HCT116 (cell line): Measurements from ENCODE around the gene QSOX1.

Experiments used
- CEBPB ChIP-seq: IDR thresholded peaks from 2 replicates; pipeline ENCODE4 v1.6.1; 2012; ENCODE audit warnings: low read depth
- EGR1 ChIP-seq: IDR thresholded peaks from 2 replicates; pipeline ENCODE4 v1.6.1; 2012; ENCODE audit warnings: low read depth
- ELF1 ChIP-seq: IDR thresholded peaks from 2 replicates; pipeline ENCODE4 v1.6.1; 2012; ENCODE audit warnings: low read depth, borderline replicate concordance
- EZH2 ChIP-seq: fragments of 200-600 bp; sonication (generic); IDR thresholded peaks from 2 replicates; pipeline ENCODE4 v1.6.1; 2017; ENCODE audit warnings: antibody characterized with exemption, mixed run types
- EZH2phosphoT487 ChIP-seq: fragments of 200-600 bp; IDR thresholded peaks from 2 replicates; pipeline ENCODE4 v1.6.1; 2018; ENCODE audit warnings: antibody characterized with exemption, borderline replicate concordance
- FOSL1 ChIP-seq: IDR thresholded peaks from 2 replicates; pipeline ENCODE4 v1.6.1; 2012; ENCODE audit warnings: low read depth
- MAX ChIP-seq: IDR thresholded peaks from 2 replicates; pipeline ENCODE4 v1.6.1; 2012
- POLR2A ChIP-seq: IDR thresholded peaks from 2 replicates; pipeline ENCODE4 v1.7.0; 2011; ENCODE audit warnings: borderline replicate concordance; ENCODE audit not compliant: insufficient read depth, insufficient read length; ENCODE audit errors: extremely low read depth
- POLR2AphosphoS5 ChIP-seq: IDR thresholded peaks from 2 replicates; pipeline ENCODE4 v1.6.1; 2011; ENCODE audit warnings: mild to moderate bottlenecking, low read depth, low read length, moderate library complexity
- REST ChIP-seq: IDR thresholded peaks from 2 replicates; pipeline ENCODE4 v1.6.1; 2012; ENCODE audit warnings: low read depth
- SP1 ChIP-seq: IDR thresholded peaks from 2 replicates; pipeline ENCODE4 v1.6.1; 2012; ENCODE audit warnings: low read depth
- SRF ChIP-seq: IDR thresholded peaks from 2 replicates; pipeline ENCODE4 v1.6.1; 2012; ENCODE audit warnings: low read depth
- ZFX ChIP-seq: fragments of 450-650 bp; IDR thresholded peaks from 2 replicates; pipeline ENCODE4 v1.6.1; 2017
- TF ChIP-seq, protein P1 (sequence below), 3 experiments: fragments of 200-600 bp in 1 of 3; sonication (generic) in 1 of 3; IDR thresholded peaks in 2 of 3; conservative IDR thresholded peaks in 1 of 3; 2 replicates each; pipeline ENCODE4 v1.5.1; 2012 to 2017; ENCODE audit warnings: low read depth in 2 of 3, low read length in 2 of 3, antibody characterized with exemption in 1 of 3, borderline replicate concordance in 1 of 3, control low read depth in 1 of 3, mild to moderate bottlenecking in 1 of 3, mixed read lengths in 1 of 3, mixed run types in 1 of 3, moderate library complexity in 1 of 3; ENCODE audit not compliant: insufficient read depth in 1 of 3

DNA sequence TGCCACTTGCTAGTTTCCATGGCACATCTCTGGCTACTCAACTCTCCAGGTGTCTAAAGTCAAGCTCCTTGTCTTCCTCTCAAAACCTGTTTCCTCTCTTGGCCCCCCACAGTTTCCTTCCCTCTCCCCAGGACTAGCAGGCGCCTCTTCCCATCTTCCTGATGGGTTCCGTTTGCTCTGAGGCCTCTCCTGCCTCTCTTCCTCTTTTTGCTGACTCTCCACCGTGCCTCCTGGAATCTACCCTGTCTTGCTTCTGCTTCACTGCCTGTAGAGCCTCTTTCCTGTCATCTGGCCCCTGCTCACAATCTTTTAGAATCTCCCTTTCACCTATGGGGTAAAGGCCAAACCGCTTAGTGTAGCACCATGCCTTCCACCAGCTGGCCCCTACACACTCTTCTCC, 53.6 kb downstream of the QSOX1 start:
- TF ChIP-seq SP1: no peak
- TF ChIP-seq, protein P1, sequence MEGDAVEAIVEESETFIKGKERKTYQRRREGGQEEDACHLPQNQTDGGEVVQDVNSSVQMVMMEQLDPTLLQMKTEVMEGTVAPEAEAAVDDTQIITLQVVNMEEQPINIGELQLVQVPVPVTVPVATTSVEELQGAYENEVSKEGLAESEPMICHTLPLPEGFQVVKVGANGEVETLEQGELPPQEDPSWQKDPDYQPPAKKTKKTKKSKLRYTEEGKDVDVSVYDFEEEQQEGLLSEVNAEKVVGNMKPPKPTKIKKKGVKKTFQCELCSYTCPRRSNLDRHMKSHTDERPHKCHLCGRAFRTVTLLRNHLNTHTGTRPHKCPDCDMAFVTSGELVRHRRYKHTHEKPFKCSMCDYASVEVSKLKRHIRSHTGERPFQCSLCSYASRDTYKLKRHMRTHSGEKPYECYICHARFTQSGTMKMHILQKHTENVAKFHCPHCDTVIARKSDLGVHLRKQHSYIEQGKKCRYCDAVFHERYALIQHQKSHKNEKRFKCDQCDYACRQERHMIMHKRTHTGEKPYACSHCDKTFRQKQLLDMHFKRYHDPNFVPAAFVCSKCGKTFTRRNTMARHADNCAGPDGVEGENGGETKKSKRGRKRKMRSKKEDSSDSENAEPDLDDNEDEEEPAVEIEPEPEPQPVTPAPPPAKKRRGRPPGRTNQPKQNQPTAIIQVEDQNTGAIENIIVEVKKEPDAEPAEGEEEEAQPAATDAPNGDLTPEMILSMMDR (IDR thresholded peaks at IDR 0.05 in 2 of 3, conservative IDR thresholded peaks at IDR 0.05 in 1 of 3; ENCODE audit: borderline replicate concordance in 1 of 3, insufficient read depth in 1 of 3, low read depth in 2 of 3, low read length in 2 of 3): no peak
- TF ChIP-seq POLR2AphosphoS5: no peak
- no peak for TF ChIP-seq REST
- no peak for TF ChIP-seq SRF
- no peak for TF ChIP-seq EZH2phosphoT487
- TF ChIP-seq CEBPB: no peak
- no peak for TF ChIP-seq EGR1
- no peak for TF ChIP-seq ZFX
- TF ChIP-seq EZH2: no peak
- TF ChIP-seq POLR2A: no peak
- TF ChIP-seq MAX: no peak
- no peak for TF ChIP-seq FOSL1
- no peak for TF ChIP-seq ELF1
